ENCODE measurements around the gene DMTF1. TPM values are rescaled to one million over a fixed set of nuclear protein-coding genes. Genes with fewer than 3 reads are reported as not detected.

Gene DMTF1
- total RNA-seq, 1 donor, result 91.1 TPM

GRCh38 chr7:87128861-87129267 lies 23.4 kb upstream of the DMTF1 start:
- TF ChIP-seq, protein P1, sequence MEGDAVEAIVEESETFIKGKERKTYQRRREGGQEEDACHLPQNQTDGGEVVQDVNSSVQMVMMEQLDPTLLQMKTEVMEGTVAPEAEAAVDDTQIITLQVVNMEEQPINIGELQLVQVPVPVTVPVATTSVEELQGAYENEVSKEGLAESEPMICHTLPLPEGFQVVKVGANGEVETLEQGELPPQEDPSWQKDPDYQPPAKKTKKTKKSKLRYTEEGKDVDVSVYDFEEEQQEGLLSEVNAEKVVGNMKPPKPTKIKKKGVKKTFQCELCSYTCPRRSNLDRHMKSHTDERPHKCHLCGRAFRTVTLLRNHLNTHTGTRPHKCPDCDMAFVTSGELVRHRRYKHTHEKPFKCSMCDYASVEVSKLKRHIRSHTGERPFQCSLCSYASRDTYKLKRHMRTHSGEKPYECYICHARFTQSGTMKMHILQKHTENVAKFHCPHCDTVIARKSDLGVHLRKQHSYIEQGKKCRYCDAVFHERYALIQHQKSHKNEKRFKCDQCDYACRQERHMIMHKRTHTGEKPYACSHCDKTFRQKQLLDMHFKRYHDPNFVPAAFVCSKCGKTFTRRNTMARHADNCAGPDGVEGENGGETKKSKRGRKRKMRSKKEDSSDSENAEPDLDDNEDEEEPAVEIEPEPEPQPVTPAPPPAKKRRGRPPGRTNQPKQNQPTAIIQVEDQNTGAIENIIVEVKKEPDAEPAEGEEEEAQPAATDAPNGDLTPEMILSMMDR (IDR thresholded peaks at IDR 0.05; ENCODE audit: insufficient read depth, low read length), result no peak
- H3K4me3 ChIP-seq (ENCODE audit: low read depth, low read length), result no peak overlapping the region
- no peak for DNase-seq (ENCODE audit: low read depth)

- DNase-seq (ENCODE audit: low read depth), result no peak
- H3K4me3 ChIP-seq (ENCODE audit: low read depth, low read length), result no peak overlapping the region
- TF ChIP-seq, protein P1 (IDR thresholded peaks at IDR 0.05; ENCODE audit: insufficient read depth, low read length), result no peak
Observed at GRCh38 chr7:87129332-87129731, 22.9 kb upstream of the DMTF1 start.

DNA sequence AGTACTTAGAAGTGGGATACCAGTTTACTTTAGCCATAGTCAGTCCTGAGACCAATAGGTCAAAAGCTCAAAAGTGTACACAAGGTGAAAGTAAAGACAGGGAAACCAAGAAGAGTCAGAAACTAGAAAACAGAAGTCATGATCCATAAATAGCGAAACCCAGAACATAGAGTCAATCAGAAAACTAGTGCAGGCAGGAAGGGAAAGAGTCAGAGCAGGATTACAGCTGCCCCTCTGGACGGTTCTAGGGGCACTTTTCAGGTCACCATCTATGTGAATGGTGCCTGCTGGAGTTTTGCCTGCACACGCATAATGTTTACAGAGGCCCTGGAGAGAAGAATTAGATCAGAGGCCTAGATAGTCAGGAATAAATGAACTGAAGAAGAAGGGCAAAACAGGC lies 22.4 kb upstream of the DMTF1 start:
- no peak overlapping the region for H3K4me3 ChIP-seq (ENCODE audit: low read depth, low read length)
- DNase-seq (ENCODE audit: low read depth), result no peak

DNA sequence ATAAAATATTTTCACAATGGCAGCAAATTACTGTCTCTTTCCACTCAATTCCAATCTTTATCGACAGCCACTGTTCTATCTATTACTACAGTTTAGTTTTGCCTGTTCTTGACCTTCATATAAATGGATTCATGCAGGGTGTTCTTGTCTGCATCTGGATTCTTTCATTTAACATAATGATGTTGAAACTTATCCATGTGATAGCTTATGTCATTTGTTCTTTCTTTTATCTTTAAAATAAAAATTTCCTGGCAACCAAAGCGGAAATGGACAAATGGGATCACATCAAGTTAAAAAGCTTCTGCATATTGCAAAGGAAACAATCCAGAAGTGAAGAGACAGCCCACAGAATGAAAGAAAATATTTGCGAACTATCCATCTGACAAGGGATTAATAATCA lies 20.5 kb upstream of the DMTF1 start:
- no peak overlapping the region for H3K4me3 ChIP-seq (ENCODE audit: low read depth, low read length)
- no peak for DNase-seq (ENCODE audit: low read depth)
- TF ChIP-seq, protein P1 (IDR thresholded peaks at IDR 0.05; ENCODE audit: insufficient read depth, low read length), result no peak

More for the DNA sequence above, 22.4 kb upstream of the DMTF1 start:
- TF ChIP-seq, protein P1 (IDR thresholded peaks at IDR 0.05; ENCODE audit: insufficient read depth, low read length), result no peak

DNA sequence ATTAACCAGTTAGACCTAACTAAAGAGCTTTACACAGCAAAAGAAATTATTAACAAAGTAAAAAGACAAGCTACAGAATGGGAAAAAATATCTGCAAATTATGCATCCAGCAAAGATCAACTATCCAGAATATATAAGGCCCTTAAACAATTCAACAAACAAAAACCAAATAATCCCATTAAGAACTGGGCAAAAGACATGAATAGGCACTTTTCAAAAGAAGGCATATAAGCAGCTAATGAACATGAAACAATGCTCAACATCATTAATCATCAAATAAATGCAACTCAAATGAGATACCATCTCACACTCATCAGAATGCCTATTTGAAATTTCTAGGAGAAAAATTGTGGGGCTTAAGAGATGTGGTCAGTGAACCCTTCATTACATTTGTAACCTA lies 15.0 kb upstream of the DMTF1 start:
- no peak overlapping the region for H3K4me3 ChIP-seq (ENCODE audit: low read depth, low read length)
- TF ChIP-seq, protein P1 (IDR thresholded peaks at IDR 0.05; ENCODE audit: insufficient read depth, low read length), result no peak
- no peak for DNase-seq (ENCODE audit: low read depth)

DNA sequence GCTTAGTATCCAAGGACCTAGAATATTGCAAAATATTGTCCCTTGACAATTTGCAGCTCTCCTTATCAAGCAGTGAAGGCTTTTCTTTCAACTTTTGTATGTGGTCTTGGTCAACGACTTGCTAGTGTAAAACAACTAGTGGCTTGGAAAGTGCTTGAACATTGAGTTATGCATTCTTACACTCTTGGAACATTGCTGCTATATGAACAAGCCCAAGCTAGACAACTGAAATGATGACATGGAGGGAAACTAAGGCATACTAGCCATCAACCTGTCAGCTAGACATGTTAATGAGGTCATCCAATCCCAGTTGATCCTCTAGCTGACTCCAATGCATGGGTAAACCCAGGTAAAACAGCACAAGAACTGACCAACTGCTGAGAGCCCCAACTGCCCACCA lies 12.7 kb upstream of the DMTF1 start:
- DNase-seq (ENCODE audit: low read depth), result no peak
- no peak overlapping the region for H3K4me3 ChIP-seq (ENCODE audit: low read depth, low read length)
- TF ChIP-seq, protein P1 (IDR thresholded peaks at IDR 0.05; ENCODE audit: insufficient read depth, low read length), result no peak

DNA sequence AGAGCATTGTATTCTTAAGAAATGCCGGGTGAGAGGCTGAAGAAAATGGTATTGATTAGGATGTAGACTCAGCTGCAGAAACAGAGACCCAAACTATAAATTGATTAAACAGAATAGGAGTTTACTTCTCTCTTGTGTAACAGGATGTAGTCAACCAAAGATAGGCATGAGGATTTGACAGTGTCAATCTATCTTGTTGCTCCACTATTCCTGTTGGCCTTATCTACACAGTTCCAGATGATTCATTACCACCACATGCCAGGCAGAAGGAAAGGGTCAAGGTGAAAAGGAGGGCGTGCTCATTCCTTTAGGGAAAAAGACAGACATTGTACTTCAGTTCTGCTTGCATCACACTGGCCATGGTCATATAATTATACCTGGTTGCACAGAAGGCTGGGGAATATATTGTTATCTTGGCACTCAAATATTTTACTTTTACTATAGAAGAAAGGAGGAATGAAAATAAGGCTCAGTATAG lies 11.9 kb upstream of the DMTF1 start:
- TF ChIP-seq, protein P1 (IDR thresholded peaks at IDR 0.05; ENCODE audit: insufficient read depth, low read length), result no peak

More for the DNA sequence above, 11.9 kb upstream of the DMTF1 start:
- H3K4me3 ChIP-seq (ENCODE audit: low read depth, low read length), result no peak overlapping the region
- DNase-seq (ENCODE audit: low read depth), result no peak

Measured in fibroblast of the aortic adventitia (primary cell).